ENCODE results near the gene CCDC68. TPM values are rescaled to one million over a fixed set of nuclear protein-coding genes. Genes with fewer than 3 reads are reported as not detected.

The CCDC68 gene
- total RNA-seq, 1 experiment from 2014 or later, result 6.9 TPM

DNA sequence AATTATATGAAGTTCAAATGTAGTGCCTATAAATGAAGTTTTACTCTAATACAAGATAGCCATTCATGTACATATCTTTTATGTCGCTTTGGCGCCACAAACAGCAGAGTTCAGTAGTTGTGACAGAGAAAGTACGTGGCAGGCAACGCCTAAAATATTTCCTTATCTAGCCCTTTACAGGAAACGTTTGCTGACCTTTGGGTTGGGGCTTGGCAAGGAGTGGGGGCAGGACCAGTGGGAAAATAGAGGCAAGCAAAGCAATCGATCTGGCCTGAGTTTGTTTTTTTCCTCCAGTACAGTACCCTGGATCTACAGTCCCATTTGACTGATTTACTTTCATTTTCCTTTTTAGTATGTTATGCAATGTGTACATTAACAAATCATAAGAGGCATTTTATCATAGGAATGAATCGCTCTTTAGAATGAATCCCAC is 13.1 kb downstream of the CCDC68 start:
- Mint-ChIP-seq H3K36me3 (ENCODE audit: insufficient read depth, unreplicated experiment) (peaks cover 7% of the 10 kb centered on the region), H3K27ac (ENCODE audit: unreplicated experiment) (peak overlapping the region; percentile 53), H3K4me3 (ENCODE audit: unreplicated experiment) (peak overlapping the region; percentile 60), H3K9me3 (ENCODE audit: unreplicated experiment) (no peaks in the 10 kb centered on the region), H3K4me1 (ENCODE audit: low read depth, unreplicated experiment) (peaks cover 7% of the 10 kb centered on the region), H3K27me3 (ENCODE audit: insufficient read depth, unreplicated experiment) (no peaks in the 10 kb centered on the region)
- Histone ChIP-seq H3K27me3 (replicated peaks; ENCODE audit: control insufficient read depth, insufficient read depth, low read length) (no peaks in the 10 kb centered on the region), H3K36me3 (ENCODE audit: control insufficient read depth, insufficient read depth, low read length) (no peaks in the 10 kb centered on the region), H3K4me1 (peaks cover 6% of the 10 kb centered on the region), H3K4me3 (ENCODE audit: low read depth, low read length) (peak overlapping the region; percentile 7), H3K9me3 (no peaks in the 10 kb centered on the region)
- DNase-seq, result peak; percentile 18 to 58
- intact Hi-C loops (cut with micrococcal nuclease; ENCODE audit: unreplicated experiment), result no loop called here
- ChIA-PET CTCF (no interaction called here), POLR2A (no interaction called here)
- no TSS peak for BruUV-seq (replicated peaks)
- TF ChIP-seq, protein P1, sequence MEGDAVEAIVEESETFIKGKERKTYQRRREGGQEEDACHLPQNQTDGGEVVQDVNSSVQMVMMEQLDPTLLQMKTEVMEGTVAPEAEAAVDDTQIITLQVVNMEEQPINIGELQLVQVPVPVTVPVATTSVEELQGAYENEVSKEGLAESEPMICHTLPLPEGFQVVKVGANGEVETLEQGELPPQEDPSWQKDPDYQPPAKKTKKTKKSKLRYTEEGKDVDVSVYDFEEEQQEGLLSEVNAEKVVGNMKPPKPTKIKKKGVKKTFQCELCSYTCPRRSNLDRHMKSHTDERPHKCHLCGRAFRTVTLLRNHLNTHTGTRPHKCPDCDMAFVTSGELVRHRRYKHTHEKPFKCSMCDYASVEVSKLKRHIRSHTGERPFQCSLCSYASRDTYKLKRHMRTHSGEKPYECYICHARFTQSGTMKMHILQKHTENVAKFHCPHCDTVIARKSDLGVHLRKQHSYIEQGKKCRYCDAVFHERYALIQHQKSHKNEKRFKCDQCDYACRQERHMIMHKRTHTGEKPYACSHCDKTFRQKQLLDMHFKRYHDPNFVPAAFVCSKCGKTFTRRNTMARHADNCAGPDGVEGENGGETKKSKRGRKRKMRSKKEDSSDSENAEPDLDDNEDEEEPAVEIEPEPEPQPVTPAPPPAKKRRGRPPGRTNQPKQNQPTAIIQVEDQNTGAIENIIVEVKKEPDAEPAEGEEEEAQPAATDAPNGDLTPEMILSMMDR (IDR thresholded peaks at IDR 0.05; ENCODE audit: insufficient read depth in 1 of 2, low read depth in 1 of 2, low read length in 1 of 2, severe bottlenecking in 1 of 2, unreplicated experiment in 1 of 2), result no peak

DNA sequence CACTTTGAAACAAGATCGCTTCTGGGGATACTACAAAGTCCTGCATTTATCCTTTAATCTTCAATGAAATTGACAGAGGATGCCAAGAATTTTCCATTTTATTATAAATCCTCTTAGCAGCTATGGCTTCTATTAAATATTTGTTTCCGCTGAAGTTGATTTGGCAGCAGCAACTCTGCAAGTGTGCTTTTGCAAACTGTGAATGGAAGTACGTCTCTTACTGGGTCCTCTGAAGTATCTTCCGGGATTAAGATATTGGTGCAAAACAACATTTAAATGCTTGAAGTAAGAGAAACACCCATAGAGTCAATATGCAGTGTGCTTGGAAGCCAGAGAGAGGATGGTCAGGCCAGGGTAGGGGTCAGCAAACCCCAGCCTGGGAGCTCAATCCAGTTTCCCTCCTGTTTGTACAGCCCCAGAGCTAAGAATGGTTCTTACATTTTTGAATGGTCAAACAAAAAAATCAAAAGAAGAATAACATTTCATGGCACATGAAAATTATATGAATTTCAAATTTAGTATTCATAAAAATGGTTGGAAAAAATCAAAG is 13.6 kb downstream of the CCDC68 start:
- H3K4me3 ChIP-seq (ENCODE audit: low read depth, low read length), result no peak overlapping the region
- H3K36me3 ChIP-seq (ENCODE audit: control insufficient read depth, insufficient read depth, low read length), result no peaks in the 10 kb centered on the region
- no peaks in the 10 kb centered on the region for H3K27me3 ChIP-seq (replicated peaks; ENCODE audit: control insufficient read depth, insufficient read depth, low read length)
- ChIA-PET POLR2A (no interaction called here), CTCF (no interaction called here)
- Mint-ChIP-seq H3K4me1 (ENCODE audit: low read depth, unreplicated experiment) (peaks cover 7% of the 10 kb centered on the region), H3K27me3 (ENCODE audit: insufficient read depth, unreplicated experiment) (no peaks in the 10 kb centered on the region), H3K27ac (ENCODE audit: unreplicated experiment) (peak overlapping the region; percentile 53), H3K9me3 (ENCODE audit: unreplicated experiment) (no peaks in the 10 kb centered on the region), H3K4me3 (ENCODE audit: unreplicated experiment) (no peak overlapping the region), H3K36me3 (ENCODE audit: insufficient read depth, unreplicated experiment) (peaks cover 7% of the 10 kb centered on the region)
- intact Hi-C loops (cut with micrococcal nuclease; ENCODE audit: unreplicated experiment), result no loop called here
- BruUV-seq (replicated peaks), result no TSS peak
- DNase-seq, result no peak
- TF ChIP-seq, protein P1 (IDR thresholded peaks at IDR 0.05; ENCODE audit: insufficient read depth in 1 of 2, low read depth in 1 of 2, low read length in 1 of 2, severe bottlenecking in 1 of 2, unreplicated experiment in 1 of 2), result no peak
- peaks cover 6% of the 10 kb centered on the region for H3K4me1 ChIP-seq
- no peaks in the 10 kb centered on the region for H3K9me3 ChIP-seq

DNA sequence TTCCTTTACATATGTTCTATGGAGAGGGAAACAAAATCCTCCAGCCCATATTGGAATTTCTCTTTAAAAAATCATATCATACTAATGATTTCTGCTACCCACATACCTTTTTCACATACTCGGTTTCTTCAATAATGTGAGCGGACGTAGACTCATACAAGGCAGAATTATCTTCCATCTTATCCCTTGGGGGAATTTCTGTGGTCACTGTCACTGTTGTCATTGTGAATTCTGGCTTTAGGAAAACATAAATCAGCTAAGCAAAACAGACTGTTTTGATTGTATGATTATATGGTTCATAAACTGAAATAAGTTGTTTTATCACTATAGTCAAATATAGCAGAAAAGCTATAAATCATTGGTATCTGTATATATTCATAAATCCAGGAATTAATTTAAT is 16.7 kb downstream of the CCDC68 start:
- Histone ChIP-seq H3K36me3 (ENCODE audit: control insufficient read depth, insufficient read depth, low read length) (no peaks in the 10 kb centered on the region), H3K4me3 (ENCODE audit: low read depth, low read length) (no peak overlapping the region), H3K27me3 (replicated peaks; ENCODE audit: control insufficient read depth, insufficient read depth, low read length) (no peaks in the 10 kb centered on the region), H3K4me1 (peaks cover 3% of the 10 kb centered on the region), H3K9me3 (no peaks in the 10 kb centered on the region)
- ChIA-PET CTCF (no interaction called here), POLR2A (no interaction called here)
- TF ChIP-seq, protein P1 (IDR thresholded peaks at IDR 0.05; ENCODE audit: insufficient read depth in 1 of 2, low read depth in 1 of 2, low read length in 1 of 2, severe bottlenecking in 1 of 2, unreplicated experiment in 1 of 2), result no peak
- H3K27me3 Mint-ChIP-seq (ENCODE audit: insufficient read depth, unreplicated experiment), result no peaks in the 10 kb centered on the region
- H3K4me1 Mint-ChIP-seq (ENCODE audit: low read depth, unreplicated experiment), result no peaks in the 10 kb centered on the region
- no peaks in the 10 kb centered on the region for H3K9me3 Mint-ChIP-seq (ENCODE audit: unreplicated experiment)
- peaks cover 7% of the 10 kb centered on the region for H3K36me3 Mint-ChIP-seq (ENCODE audit: insufficient read depth, unreplicated experiment)
- H3K27ac Mint-ChIP-seq (ENCODE audit: unreplicated experiment), result no peak overlapping the region
- no TSS peak for BruUV-seq (replicated peaks)
- no peak overlapping the region for H3K4me3 Mint-ChIP-seq (ENCODE audit: unreplicated experiment)
- intact Hi-C loops (cut with micrococcal nuclease; ENCODE audit: unreplicated experiment), result no loop called here
- DNase-seq, result no peak

All from Caco-2 (cell line).